HepG2 (cell line): ENCODE results near the gene SMARCC1. TPM values are rescaled to one million over a fixed set of nuclear protein-coding genes. Genes with fewer than 3 reads are reported as not detected.

Experiments
- ATAC-seq: fragments of 200-7000 bp; cut with Tn5 transposase; 3 replicates; pipeline ENCODE4 v1.9.1; 2020; ENCODE audit warnings: mild to moderate bottlenecking, moderate library complexity
- BruUV-seq: library from RNA; stranded (reverse); fragments of 400-500 nt; replicated peaks from 2 replicates; lab custom pipeline; 2021; lab: Mats Ljungman, UMichigan
- CTCF ChIA-PET: fragments of 300-600 bp; formaldehyde crosslinking; extraction: SDS; loops from one replicate; lab custom pipeline; 2021; ENCODE audit warnings: low total read pairs, inconsistent platforms, low intra/inter-chr PET ratio; lab: Yijun Ruan, JAX
- POLR2A ChIA-PET: fragments of 350-600 bp; sonication (Branson Sonifier 250); formaldehyde crosslinking; loops from one replicate; lab custom pipeline; 2020; ENCODE audit warnings: antibody characterized with exemption, inconsistent platforms; lab: Yijun Ruan, JAX
- DNase-seq: peaks from one replicate; pipeline ENCODE4 v3.0.0-alpha.2; 2015; ENCODE audit warnings: low spot score
- FAIRE-seq: peaks from 3 replicates; lab custom pipeline; 2011; peaks lifted over from hg19 to GRCh38; lab: Jason Lieb, UNC
- H2AFZ ChIP-seq: one replicate; pipeline ENCODE4 v1.6.1; 2011; ENCODE audit warnings: low read length, inconsistent platforms
- H3K27ac ChIP-seq: fragments of 300-600 bp; 3 replicates; pipeline ENCODE4 v1.8.0; 2011; ENCODE audit warnings: mixed run types, mild to moderate bottlenecking, mixed read lengths, low read length, inconsistent platforms; ENCODE audit not compliant: insufficient read depth; ENCODE audit errors: extremely low read length
- H3K27me3 ChIP-seq, 2 experiments: fragments of 200-600 bp in 1 of 2; 2 replicates in 1 of 2; 3 replicates in 1 of 2; pipeline versions ENCODE4 v1.6.0 to v1.8.0; 2011; ENCODE audit warnings: low read length in 2 of 2, mild to moderate bottlenecking in 2 of 2, moderate library complexity in 2 of 2, inconsistent platforms in 1 of 2; ENCODE audit not compliant: insufficient read depth in 2 of 2, control insufficient read depth in 1 of 2
- H3K36me3 ChIP-seq, 2 experiments: fragments of 200-600 bp in 1 of 2; replicated peaks in 1 of 2; 2 replicates in 1 of 2; 3 replicates in 1 of 2; pipeline versions ENCODE4 v1.5.1 to v1.8.0; 2011; ENCODE audit warnings: low read length in 2 of 2, inconsistent platforms in 1 of 2; ENCODE audit not compliant: insufficient read depth in 2 of 2, control insufficient read depth in 1 of 2
- H3K4me1 ChIP-seq: 2 replicates; pipeline ENCODE4 v1.5.1; 2012; ENCODE audit warnings: low read length, inconsistent platforms; ENCODE audit not compliant: insufficient read depth
- H3K4me2 ChIP-seq: 2 replicates; pipeline ENCODE4 v1.6.0; 2011; ENCODE audit warnings: low read depth, low read length, inconsistent platforms
- H3K4me3 ChIP-seq, 3 experiments: fragments of 200-600 bp in 1 of 3; sonication (generic), shearing (Covaris generic) in 1 of 3; replicated peaks in 1 of 3; 2 replicates each; pipeline ENCODE4 v1.5.1; 2011 to 2016; ENCODE audit warnings: low read length in 3 of 3, inconsistent platforms in 2 of 3, low read depth in 2 of 3, mild to moderate bottlenecking in 2 of 3, control low read depth in 1 of 3, mixed read lengths in 1 of 3; ENCODE audit not compliant: insufficient read depth in 1 of 3
- H3K79me2 ChIP-seq: one replicate; pipeline ENCODE4 v1.6.1; 2011; ENCODE audit warnings: low read length, inconsistent platforms; ENCODE audit not compliant: insufficient read depth
- H3K9ac ChIP-seq: 2 replicates; pipeline ENCODE4 v1.6.0; 2011; ENCODE audit warnings: mild to moderate bottlenecking, low read depth, low read length, inconsistent platforms; ENCODE audit not compliant: insufficient read depth
- H3K9me3 ChIP-seq: 2 replicates; pipeline ENCODE4 v1.5.1; 2012; ENCODE audit warnings: mild to moderate bottlenecking, low read length
- H4K20me1 ChIP-seq: 2 replicates; pipeline ENCODE4 v1.6.0; 2011; ENCODE audit warnings: inconsistent platforms, mild to moderate bottlenecking, low read length, moderate library complexity; ENCODE audit not compliant: insufficient read depth
- ARNT2 ChIP-seq: sonication (generic); formaldehyde crosslinking; IDR thresholded peaks from 2 replicates; pipeline ENCODE4 v1.8.0; 2022; ENCODE audit warnings: mild to moderate bottlenecking, low read depth, missing genetic modification reagents, moderate library complexity
- BCL6 ChIP-seq: IDR thresholded peaks from 2 replicates; pipeline ENCODE4 v1.6.1; 2016; ENCODE audit warnings: missing genetic modification reagents, missing compliant biosample characterization
- EZH2 ChIP-seq: conservative IDR thresholded peaks from 2 replicates; pipeline ENCODE4 v1.6.1; 2012; ENCODE audit warnings: mild to moderate bottlenecking, low read depth, low read length, moderate library complexity
- ZFYVE20 ChIP-seq: sonication (generic); formaldehyde crosslinking; IDR thresholded peaks from 2 replicates; pipeline ENCODE4 v1.8.0; 2023; ENCODE audit warnings: low read depth, mild to moderate bottlenecking, moderate library complexity, missing genetic modification reagents, borderline replicate concordance
- ZNF674 ChIP-seq: sonication (generic); formaldehyde crosslinking; IDR thresholded peaks from 2 replicates; pipeline ENCODE4 v1.5.0; 2020; ENCODE audit warnings: low read depth, mild to moderate bottlenecking, missing genetic modification reagents
- WGBS: methylation state at CpG from one replicate; pipeline ENCODE4 v1.1.6; 2017; ENCODE audit warnings: low lambda C conversion rate; 5-methylcytosine and 5-hydroxymethylcytosine counted together
- in situ Hi-C: cut with HindIII; loops from 2 replicates; pipeline ENCODE4 v1.10.0; 2017; ENCODE audit warnings: low pct_unique_long_range_greater_than_20kb; ENCODE audit not compliant: extremely low pct_ligation_motif_present
- intact Hi-C: fragments of 100-400 bp; cut with micrococcal nuclease; formaldehyde crosslinking; loops from one replicate; pipeline ENCODE4 v1.10.0; 2022; ENCODE audit not compliant: unreplicated experiment
- polyA plus RNA-seq, 8 experiments: library from polyadenylated mRNA; depleted of rRNA in 3 of 8; stranded (reverse) in 7 of 8; unstranded in 1 of 8; fragments of >200 nt; fragmentation: Illumina TruSeq in 4 of 8; extraction: Trizol in 4 of 8; gene quantifications; 2 replicates each; pipeline versions ENCODE4 v1.2.1 to v1.2.3, GENCODE V29; 2011 to 2016; ENCODE audit warnings: low read depth in 4 of 8, missing spikeins in 1 of 8, mixed read lengths in 1 of 8; ENCODE audit not compliant: insufficient read depth in 1 of 8
- total RNA-seq, 5 experiments: library from RNA; depleted of rRNA; stranded (reverse); fragments of >200 nt; fragmentation: Illumina TruSeq; extraction: Trizol; gene quantifications; 2 replicates each; pipeline ENCODE4 v1.2.3, GENCODE V29; 2016; ENCODE audit warnings: low read depth in 1 of 5

The SMARCC1 gene
- total and polyA plus RNA-seq, 2 of the 13 experiments (the other 11 are each of a cell fraction or from before 2014, with no cell fraction given), result 47.9 to 58.4 TPM

DNA sequence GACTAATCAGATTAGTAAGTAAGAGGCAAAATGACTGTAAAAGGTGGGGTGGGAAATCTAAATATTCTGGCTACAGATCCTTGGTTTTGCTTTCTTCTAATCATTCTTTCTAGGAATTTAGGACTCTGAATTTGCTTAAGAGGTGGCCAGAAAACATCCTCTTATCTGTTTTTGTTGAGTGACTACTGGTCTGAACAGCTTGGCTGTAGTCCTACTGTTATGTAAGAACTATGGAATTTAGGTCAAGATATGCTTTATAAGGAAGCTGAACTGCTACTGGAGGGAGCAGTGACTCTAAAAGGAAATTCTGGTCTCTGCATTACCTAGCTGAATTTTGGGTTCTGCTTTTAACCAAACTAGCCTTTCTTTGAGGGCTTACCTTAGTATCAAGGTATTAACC, 169.5 kb downstream of the SMARCC1 start:
- TF ChIP-seq BCL6 (CRISPR knock-in tag), result peak; percentile 52; the same call in 1 of the 2 replicates
- TF ChIP-seq EZH2, result no peak
- TF ChIP-seq ZNF674, result no peak
- no peak for TF ChIP-seq ZFYVE20 (CRISPR knock-in tag)
- Histone ChIP-seq H3K4me3 (no peak overlapping the region), H3K79me2 (no peaks in the 10 kb centered on the region), H3K9me3 (no peaks in the 10 kb centered on the region), H3K27me3 (no peaks in the 10 kb centered on the region), H3K36me3 (peaks cover 15 to 76% of the 10 kb centered on the region in 2 experiments), H4K20me1 (no peaks in the 10 kb centered on the region), H3K9ac (no peak overlapping the region), H3K27ac (no peak overlapping the region), H2AFZ (no peak overlapping the region), H3K4me2 (no peak overlapping the region), H3K4me1 (no peaks in the 10 kb centered on the region)
- DNase-seq (no peak), ATAC-seq (no peak), FAIRE-seq (no peak)
- POLR2A ChIA-PET, result no interaction called here
- in situ Hi-C loops, result no loop called here
- CTCF ChIA-PET, result no interaction called here
- intact Hi-C loops, result no loop called here
- no TSS peak for BruUV-seq

DNA sequence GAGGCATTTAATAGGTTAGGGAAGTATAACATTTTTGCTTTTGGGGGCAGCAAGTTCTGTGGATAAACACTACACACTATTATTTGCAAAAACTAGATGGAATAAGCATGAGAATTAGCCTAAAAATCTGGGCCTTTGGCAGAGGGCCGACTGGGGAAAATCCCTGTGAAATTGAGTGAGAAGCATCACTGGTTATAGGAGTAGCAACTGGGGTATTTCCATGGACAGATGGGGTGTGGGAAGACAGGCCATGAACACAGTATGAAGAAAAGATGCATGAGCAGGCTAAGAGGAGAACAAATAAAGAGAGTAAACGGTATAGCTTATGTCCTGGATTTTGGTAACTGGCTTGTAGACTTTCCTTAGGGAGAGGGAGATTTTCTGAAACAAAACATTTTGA, 170.1 kb downstream of the SMARCC1 start:
- 85% methylated on average over 2 of the region's 2 CpGs for WGBS
- H3K27me3 ChIP-seq, result no peaks in the 10 kb centered on the region
- no peak overlapping the region for H3K4me3 ChIP-seq
- peaks cover 15 to 73% of the 10 kb centered on the region in 2 experiments for H3K36me3 ChIP-seq
- BruUV-seq, result no TSS peak
- ChIA-PET POLR2A (no interaction called here), CTCF (no interaction called here)
- no peak for TF ChIP-seq ARNT2 (CRISPR knock-in tag)
- FAIRE-seq (no peak), DNase-seq (no peak), ATAC-seq (no peak)
- intact Hi-C loops, result no loop called here
- H3K79me2 ChIP-seq, result no peaks in the 10 kb centered on the region
- no peaks in the 10 kb centered on the region for H3K9me3 ChIP-seq
- in situ Hi-C loops, result no loop called here
- H3K27ac ChIP-seq, result no peak overlapping the region
- H4K20me1 ChIP-seq, result no peaks in the 10 kb centered on the region
- no peak overlapping the region for H3K4me2 ChIP-seq
- no peak overlapping the region for H3K9ac ChIP-seq
- H2AFZ ChIP-seq, result no peak overlapping the region
- H3K4me1 ChIP-seq, result no peaks in the 10 kb centered on the region
